ENCODE measurements around the gene EXOC6B.

Gene EXOC6B

GRCh38 chr2:72233211-72233610, 592.6 kb downstream of the EXOC6B start:
- no peak for DNase-seq (ENCODE audit: low read depth in 2 of 2, low spot score in 1 of 2)

- DNase-seq (ENCODE audit: low read depth in 2 of 2, low spot score in 1 of 2): no peak
Observed at GRCh38 chr2:72222829-72223564, 602.8 kb downstream of the EXOC6B start.

- DNase-seq (ENCODE audit: low read depth in 2 of 2, low spot score in 1 of 2): no peak
Observed at GRCh38 chr2:72220170-72220569, 605.7 kb downstream of the EXOC6B start.

GRCh38 chr2:72214429-72215143, 611.2 kb downstream of the EXOC6B start:
- no peak for DNase-seq (ENCODE audit: low read depth in 2 of 2, low spot score in 1 of 2)

GRCh38 chr2:72212486-72212855, 613.4 kb downstream of the EXOC6B start:
- no peak for DNase-seq (ENCODE audit: low read depth in 2 of 2, low spot score in 1 of 2)

GRCh38 chr2:72211777-72212485, 613.9 kb downstream of the EXOC6B start:
- DNase-seq (ENCODE audit: low read depth in 2 of 2, low spot score in 1 of 2): no peak

GRCh38 chr2:72211350-72211749, 614.5 kb downstream of the EXOC6B start:
- no peak for DNase-seq (ENCODE audit: low read depth in 2 of 2, low spot score in 1 of 2)

GRCh38 chr2:72210470-72210869, 615.4 kb downstream of the EXOC6B start:
- DNase-seq (ENCODE audit: low read depth in 2 of 2, low spot score in 1 of 2): no peak

- no peak for DNase-seq (ENCODE audit: low read depth in 2 of 2, low spot score in 1 of 2)
Observed at GRCh38 chr2:72208225-72208624, 617.6 kb downstream of the EXOC6B start.

- no peak for DNase-seq (ENCODE audit: low read depth in 2 of 2, low spot score in 1 of 2)
Observed at GRCh38 chr2:72207334-72207733, 618.5 kb downstream of the EXOC6B start.

- no peak for DNase-seq (ENCODE audit: low read depth in 2 of 2, low spot score in 1 of 2)
Observed at GRCh38 chr2:72205504-72205881, 620.3 kb downstream of the EXOC6B start.

GRCh38 chr2:72204786-72205503, 620.9 kb downstream of the EXOC6B start:
- DNase-seq (ENCODE audit: low read depth in 2 of 2, low spot score in 1 of 2): no peak

GRCh38 chr2:72204156-72204785, 621.6 kb downstream of the EXOC6B start:
- no peak for DNase-seq (ENCODE audit: low read depth in 2 of 2, low spot score in 1 of 2)

- DNase-seq (ENCODE audit: low read depth in 2 of 2, low spot score in 1 of 2): no peak
Observed at GRCh38 chr2:72198532-72199241, 627.1 kb downstream of the EXOC6B start.

GRCh38 chr2:72193723-72194122, 632.1 kb downstream of the EXOC6B start:
- no peak for DNase-seq (ENCODE audit: low read depth in 2 of 2, low spot score in 1 of 2)

- no peak for DNase-seq (ENCODE audit: low read depth in 2 of 2, low spot score in 1 of 2)
Observed at GRCh38 chr2:72191441-72191840, 634.4 kb downstream of the EXOC6B start.

- no peak for DNase-seq (ENCODE audit: low read depth in 2 of 2, low spot score in 1 of 2)
Observed at GRCh38 chr2:72185206-72185605, 640.6 kb downstream of the EXOC6B start.

GRCh38 chr2:72183466-72183865, 642.4 kb downstream of the EXOC6B start:
- DNase-seq (ENCODE audit: low read depth in 2 of 2, low spot score in 1 of 2): no peak

- DNase-seq (ENCODE audit: low read depth in 2 of 2, low spot score in 1 of 2): no peak
Observed at GRCh38 chr2:72183016-72183415, 642.8 kb downstream of the EXOC6B start.

- DNase-seq (ENCODE audit: low read depth in 2 of 2, low spot score in 1 of 2): no peak
Observed at GRCh38 chr2:72182547-72182946, 643.3 kb downstream of the EXOC6B start.

Data from stimulated activated CD8-positive, alpha-beta memory T cell treated with anti-CD3 and anti-CD28 coated beads, Interleukin-4, amount 100 ng/mL, for 1 hour (primary cell).